ENCODE measurements around the gene PADI1. TPM values are rescaled to one million over a fixed set of nuclear protein-coding genes. Genes with fewer than 3 reads are reported as not detected.
A peak's percentile ranks its signal among the peaks of the same experiment; 100 is the strongest.
"Not testable (repeated sequence)": the region's sequence is repeated elsewhere in the genome, so short reads cannot be mapped to it uniquely, and the experiment has no call there.

PADI1 gene
- total RNA-seq, 1 donor from 2014 or later = not detected

DNA sequence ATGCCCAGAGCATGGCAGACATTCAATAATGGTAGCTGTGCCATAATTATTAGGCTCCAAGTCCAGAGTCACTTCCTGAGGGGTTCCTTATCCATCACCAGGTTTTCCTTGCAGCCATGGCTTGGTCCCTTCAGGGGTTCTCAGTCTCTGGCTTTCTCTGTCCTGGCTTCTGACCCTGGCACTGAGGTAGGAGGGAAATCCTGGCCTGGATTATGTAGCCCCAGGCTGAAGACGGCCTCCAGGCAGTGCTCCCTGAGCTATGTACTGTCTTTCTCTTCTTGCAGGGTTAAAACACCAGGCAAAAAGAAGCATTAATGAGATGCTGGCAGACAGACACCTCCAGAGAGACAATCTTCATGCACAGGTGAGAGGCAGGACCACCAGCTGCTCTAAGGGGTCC is 34.5 kb downstream of the PADI1 start:
- DNase-seq (ENCODE audit: low read depth) = peak; percentile 96
- no peak overlapping the region for H3K27ac Mint-ChIP-seq (ENCODE audit: unreplicated experiment)
- peaks cover 20% of the 10 kb centered on the region for H3K27me3 Mint-ChIP-seq (ENCODE audit: low read depth, unreplicated experiment)
- no peaks in the 10 kb centered on the region for H4K20me1 ChIP-seq (ENCODE audit: insufficient read depth, low read length)
- no peaks in the 10 kb centered on the region for H3K36me3 ChIP-seq (ENCODE audit: insufficient read depth, low read length)
- H3K4me1 ChIP-seq (ENCODE audit: insufficient read depth, low read length) = peaks cover 6% of the 10 kb centered on the region
- H3K4me3 ChIP-seq (ENCODE audit: insufficient read depth, low read depth, low read length) = no peak overlapping the region
- no peaks in the 10 kb centered on the region for H3K36me3 Mint-ChIP-seq (ENCODE audit: low read depth, unreplicated experiment)
- no peaks in the 10 kb centered on the region for H3K9me3 Mint-ChIP-seq (ENCODE audit: unreplicated experiment)
- peaks cover 3% of the 10 kb centered on the region for H3K4me1 Mint-ChIP-seq (ENCODE audit: low read depth, unreplicated experiment)
- H3K4me3 Mint-ChIP-seq (ENCODE audit: unreplicated experiment) = no peak overlapping the region
- H3K4me2 ChIP-seq (ENCODE audit: low read length) = no peak overlapping the region
- H3K27ac ChIP-seq (ENCODE audit: low read depth, low read length) = no peak overlapping the region
- H3K9me3 ChIP-seq (ENCODE audit: insufficient read depth, low read depth, low read length) = no peaks in the 10 kb centered on the region
- no peak overlapping the region for H2AFZ ChIP-seq (ENCODE audit: low read depth, low read length)
- H3K9ac ChIP-seq (ENCODE audit: low read length) = no peak overlapping the region
- H3K27me3 ChIP-seq (ENCODE audit: insufficient read depth, low read length) = no peaks in the 10 kb centered on the region
- TF ChIP-seq EZH2 (IDR thresholded peaks at IDR 0.05; ENCODE audit: insufficient read depth, low read length) = no peak
- TF ChIP-seq, protein P1, sequence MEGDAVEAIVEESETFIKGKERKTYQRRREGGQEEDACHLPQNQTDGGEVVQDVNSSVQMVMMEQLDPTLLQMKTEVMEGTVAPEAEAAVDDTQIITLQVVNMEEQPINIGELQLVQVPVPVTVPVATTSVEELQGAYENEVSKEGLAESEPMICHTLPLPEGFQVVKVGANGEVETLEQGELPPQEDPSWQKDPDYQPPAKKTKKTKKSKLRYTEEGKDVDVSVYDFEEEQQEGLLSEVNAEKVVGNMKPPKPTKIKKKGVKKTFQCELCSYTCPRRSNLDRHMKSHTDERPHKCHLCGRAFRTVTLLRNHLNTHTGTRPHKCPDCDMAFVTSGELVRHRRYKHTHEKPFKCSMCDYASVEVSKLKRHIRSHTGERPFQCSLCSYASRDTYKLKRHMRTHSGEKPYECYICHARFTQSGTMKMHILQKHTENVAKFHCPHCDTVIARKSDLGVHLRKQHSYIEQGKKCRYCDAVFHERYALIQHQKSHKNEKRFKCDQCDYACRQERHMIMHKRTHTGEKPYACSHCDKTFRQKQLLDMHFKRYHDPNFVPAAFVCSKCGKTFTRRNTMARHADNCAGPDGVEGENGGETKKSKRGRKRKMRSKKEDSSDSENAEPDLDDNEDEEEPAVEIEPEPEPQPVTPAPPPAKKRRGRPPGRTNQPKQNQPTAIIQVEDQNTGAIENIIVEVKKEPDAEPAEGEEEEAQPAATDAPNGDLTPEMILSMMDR (IDR thresholded peaks at IDR 0.05; ENCODE audit: insufficient read depth, low read depth, low read length) = no peak
- no peaks in the 10 kb centered on the region for H3K79me2 ChIP-seq (ENCODE audit: insufficient read depth, low read length)
- peak; percentile 82 for FAIRE-seq

GRCh38 chr1:17241011-17241779 is 36.3 kb downstream of the PADI1 start:
- not testable (repeated sequence) for H3K36me3 ChIP-seq (ENCODE audit: insufficient read depth, low read length); H3K9me3 ChIP-seq (ENCODE audit: insufficient read depth, low read depth, low read length); H3K27ac Mint-ChIP-seq (ENCODE audit: unreplicated experiment); H3K27me3 ChIP-seq (ENCODE audit: insufficient read depth, low read length); H3K9ac ChIP-seq (ENCODE audit: low read length); H3K79me2 ChIP-seq (ENCODE audit: insufficient read depth, low read length); H3K4me3 Mint-ChIP-seq (ENCODE audit: unreplicated experiment); H3K27ac ChIP-seq (ENCODE audit: low read depth, low read length); H3K36me3 Mint-ChIP-seq (ENCODE audit: low read depth, unreplicated experiment); H3K4me1 Mint-ChIP-seq (ENCODE audit: low read depth, unreplicated experiment); H2AFZ ChIP-seq (ENCODE audit: low read depth, low read length); H3K9me3 Mint-ChIP-seq (ENCODE audit: unreplicated experiment); H3K4me3 ChIP-seq (ENCODE audit: insufficient read depth, low read depth, low read length); DNase-seq (ENCODE audit: low read depth); H4K20me1 ChIP-seq (ENCODE audit: insufficient read depth, low read length); FAIRE-seq; H3K4me1 ChIP-seq (ENCODE audit: insufficient read depth, low read length); H3K4me2 ChIP-seq (ENCODE audit: low read length)
- peak; percentile 47 for TF ChIP-seq EZH2 (IDR thresholded peaks at IDR 0.05; ENCODE audit: insufficient read depth, low read length)
- peaks cover 22% of the 10 kb centered on the region for H3K27me3 Mint-ChIP-seq (ENCODE audit: low read depth, unreplicated experiment)

DNA sequence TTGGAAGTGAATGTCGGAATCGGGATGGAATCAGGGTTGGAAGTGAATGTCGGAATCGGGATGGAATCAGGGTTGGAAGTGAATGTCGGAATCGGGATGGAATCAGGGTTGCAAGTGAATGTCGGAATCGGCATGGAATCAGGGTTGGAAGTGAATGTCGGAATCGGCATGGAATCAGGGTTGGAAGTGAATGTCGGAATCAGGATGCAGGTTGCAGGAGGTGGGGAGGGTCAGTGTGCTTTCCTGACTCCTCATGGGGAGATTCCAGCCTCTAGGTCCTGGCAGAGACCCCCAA is 36.8 kb downstream of the PADI1 start:
- not testable (repeated sequence) for H3K27ac Mint-ChIP-seq (ENCODE audit: unreplicated experiment); H3K9me3 Mint-ChIP-seq (ENCODE audit: unreplicated experiment); H3K9me3 ChIP-seq (ENCODE audit: insufficient read depth, low read depth, low read length)

More for the DNA sequence above, 36.8 kb downstream of the PADI1 start:
- not testable (repeated sequence) for H3K79me2 ChIP-seq (ENCODE audit: insufficient read depth, low read length); H3K27me3 ChIP-seq (ENCODE audit: insufficient read depth, low read length); H3K9ac ChIP-seq (ENCODE audit: low read length); H3K4me3 Mint-ChIP-seq (ENCODE audit: unreplicated experiment); H3K4me3 ChIP-seq (ENCODE audit: insufficient read depth, low read depth, low read length); H2AFZ ChIP-seq (ENCODE audit: low read depth, low read length); H3K36me3 ChIP-seq (ENCODE audit: insufficient read depth, low read length); H3K4me1 ChIP-seq (ENCODE audit: insufficient read depth, low read length); DNase-seq (ENCODE audit: low read depth); H3K36me3 Mint-ChIP-seq (ENCODE audit: low read depth, unreplicated experiment); H3K4me2 ChIP-seq (ENCODE audit: low read length); H4K20me1 ChIP-seq (ENCODE audit: insufficient read depth, low read length); H3K4me1 Mint-ChIP-seq (ENCODE audit: low read depth, unreplicated experiment); H3K27ac ChIP-seq (ENCODE audit: low read depth, low read length); FAIRE-seq
- H3K27me3 Mint-ChIP-seq (ENCODE audit: low read depth, unreplicated experiment) = peaks cover 22% of the 10 kb centered on the region
- TF ChIP-seq EZH2 (IDR thresholded peaks at IDR 0.05; ENCODE audit: insufficient read depth, low read length) = peak; percentile 52
